ENCODE measurements around the gene NSMCE4A.
"Not testable (repeated sequence)": the region's sequence is repeated elsewhere in the genome, so short reads cannot be mapped to it uniquely, and the experiment has no call there.

The NSMCE4A gene

GRCh38 chr10:121935702-121936101 lies 39.3 kb downstream of the NSMCE4A start:
- no peak for DNase-seq (ENCODE audit: low read depth)

GRCh38 chr10:121930268-121931085 lies 44.5 kb downstream of the NSMCE4A start:
- not testable (repeated sequence) for DNase-seq (ENCODE audit: low read depth)

GRCh38 chr10:121929585-121930267 lies 45.3 kb downstream of the NSMCE4A start:
- not testable (repeated sequence) for DNase-seq (ENCODE audit: low read depth)

GRCh38 chr10:121928528-121928884 lies 46.5 kb downstream of the NSMCE4A start:
- DNase-seq (ENCODE audit: low read depth), result no peak

- DNase-seq (ENCODE audit: low read depth), result peak; percentile 86
Observed at GRCh38 chr10:121927841-121928527, 47.0 kb downstream of the NSMCE4A start, which contains the start of gene ATE1. TSS of gene ATE1 (minus strand) at chr10:121928031. CDS start at chr10:121927949, 82 bp downstream.

GRCh38 chr10:121927318-121927840 lies 47.6 kb downstream of the NSMCE4A start:
- no peak for DNase-seq (ENCODE audit: low read depth)

- DNase-seq (ENCODE audit: low read depth), result no peak
Observed at GRCh38 chr10:121926671-121927317, 48.2 kb downstream of the NSMCE4A start.

- DNase-seq (ENCODE audit: low read depth), result no peak
Observed at GRCh38 chr10:121926157-121926556, 48.9 kb downstream of the NSMCE4A start.

- DNase-seq (ENCODE audit: low read depth), result no peak
Observed at GRCh38 chr10:121921238-121921931, 53.6 kb downstream of the NSMCE4A start.

- no peak for DNase-seq (ENCODE audit: low read depth)
Observed at GRCh38 chr10:121919666-121920065, 55.4 kb downstream of the NSMCE4A start.

- DNase-seq (ENCODE audit: low read depth), result not testable (repeated sequence)
Observed at GRCh38 chr10:121918800-121919199, 56.2 kb downstream of the NSMCE4A start.

GRCh38 chr10:121914661-121915060 lies 60.4 kb downstream of the NSMCE4A start:
- DNase-seq (ENCODE audit: low read depth), result no peak

- DNase-seq (ENCODE audit: low read depth), result no peak
Observed at GRCh38 chr10:121911421-121911697, 63.7 kb downstream of the NSMCE4A start.

- DNase-seq (ENCODE audit: low read depth), result no peak
Observed at GRCh38 chr10:121910673-121911420, 64.2 kb downstream of the NSMCE4A start.

All from fibroblast of the conjunctiva (primary cell).